Kidney (tissue), 14 donors: ENCODE measurements around the gene MRPL32. TPM values are rescaled to one million over a fixed set of nuclear protein-coding genes. Genes with fewer than 3 reads are reported as not detected.

Source experiments
- DNase-seq, 5 donors: peaks; one replicate each; pipeline ENCODE4 v3.0.0-alpha.2; 2013 to 2020
- FAIRE-seq: peaks from 2 replicates; lab custom pipeline; 2012; peaks lifted over from hg19 to GRCh38; lab: Jason Lieb, UNC
- H3K27ac ChIP-seq, 2 donors: one replicate each; pipeline ENCODE4 v1.7.0; 2013; ENCODE audit warnings: low read depth in 2 of 2, low read length in 2 of 2, inconsistent platforms in 1 of 2
- H3K27me3 ChIP-seq: one replicate; pipeline ENCODE4 v1.7.1; 2013; ENCODE audit warnings: low read length, inconsistent platforms; ENCODE audit not compliant: control insufficient read depth, insufficient read depth
- H3K36me3 ChIP-seq, 3 donors: one replicate each; pipeline versions ENCODE4 v1.7.0 to v1.7.1; 2013; ENCODE audit warnings: low read length in 3 of 3, control low read depth in 1 of 3, inconsistent platforms in 1 of 3; ENCODE audit not compliant: insufficient read depth in 3 of 3, control insufficient read depth in 2 of 3
- H3K4me1 ChIP-seq, 3 donors: one replicate each; pipeline versions ENCODE4 v1.7.0 to v1.7.1; 2013; ENCODE audit warnings: low read length in 3 of 3, inconsistent platforms in 1 of 3, low read depth in 1 of 3; ENCODE audit not compliant: control insufficient read depth in 2 of 3, insufficient read depth in 2 of 3
- H3K4me3 ChIP-seq, 3 donors: one replicate each; pipeline versions ENCODE4 v1.7.0 to v1.8.1; 2013; ENCODE audit warnings: low read length in 3 of 3, control low read depth in 1 of 3, inconsistent platforms in 1 of 3
- H3K9ac ChIP-seq, 3 donors: one replicate each; pipeline versions ENCODE4 v1.7.0 to v1.7.1; 2013; ENCODE audit warnings: low read length in 3 of 3, control low read depth in 1 of 3, inconsistent platforms in 1 of 3
- H3K9me3 ChIP-seq, 3 donors: one replicate each; pipeline versions ENCODE4 v1.7.0 to v1.7.1; 2013; ENCODE audit warnings: low read length in 3 of 3, control low read depth in 1 of 3, inconsistent platforms in 1 of 3; ENCODE audit not compliant: control insufficient read depth in 2 of 3, insufficient read depth in 1 of 3
- intact Hi-C: fragments of 100-400 bp; cut with DNase I; formaldehyde crosslinking; loops from one replicate; pipeline ENCODE4 v1.11.1; 2022
- polyA plus RNA-seq: library from polyadenylated mRNA; stranded (reverse); fragments of 350-450 nt; fragmentation: Illumina TruSeq; extraction: RNeasy Lipid Tissue Mini Kit (QIAGEN cat#74804); gene quantifications from one replicate; pipeline ENCODE4 v1.2.3, GENCODE V29; 2014; ENCODE audit warnings: low read depth, low replicate concordance; ENCODE audit not compliant: insufficient read depth
- total RNA-seq: library from RNA; stranded (reverse); fragmentation: NEBNext Ultra II Directional; extraction: Animal tissue kit (Norgen Biotek cat#: 25700); gene quantifications from one replicate; pipeline ENCODE4 v1.2.1, GENCODE V29; 2021
- TF ChIP-seq, protein P1 (sequence below): IDR thresholded peaks from 3 replicates; pipeline ENCODE4 v1.5.1; 2012; ENCODE audit warnings: mild to moderate bottlenecking, moderate library complexity, borderline replicate concordance; ENCODE audit not compliant: insufficient read depth; ENCODE audit errors: extremely low read depth
- donor health status: control.
- donor health status: control.
- donor health status: control.
- donor health status: control.
- donor health status: control.
- donor health status: DM: yes; HTN: yes; CAD: no.
- donor health status: Normal renal cell carcinoma (clear cell type).

Gene MRPL32
- total and polyA plus RNA-seq, 2 donors from 2014 or later = 45.8 to 101 TPM

DNA sequence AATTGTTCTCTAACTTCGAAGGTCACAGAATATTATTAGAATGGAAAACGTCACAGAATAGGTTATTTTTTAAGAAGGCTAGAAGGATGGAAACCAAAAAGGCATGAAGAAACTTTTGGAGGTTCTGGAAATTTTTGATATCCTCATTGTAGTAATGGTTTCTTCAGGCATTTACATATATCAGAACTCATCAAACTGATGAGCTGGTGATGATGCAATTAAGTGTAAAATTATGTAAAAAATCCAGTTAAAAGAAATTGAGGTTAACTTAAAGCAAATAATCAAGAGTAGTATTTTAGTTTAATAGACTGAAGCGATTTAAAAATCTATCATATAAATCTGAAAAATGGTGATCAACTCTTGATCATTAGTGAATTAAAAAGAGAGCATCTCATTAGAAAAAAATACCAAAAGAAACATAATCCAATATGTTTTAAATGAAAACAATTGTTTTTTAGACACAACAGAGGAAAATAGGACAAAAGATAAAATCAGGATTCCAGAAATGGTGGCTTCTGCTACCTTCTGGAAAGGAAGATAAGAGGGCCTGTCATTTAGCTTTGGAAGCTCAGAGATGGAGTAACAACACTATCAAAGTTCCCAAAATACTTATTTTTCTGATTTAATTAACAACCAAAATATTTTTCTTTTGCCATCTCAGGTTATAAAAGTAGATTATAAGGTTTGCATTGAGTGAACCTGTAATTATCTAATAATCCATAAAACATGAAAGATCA lies 10.0 kb upstream of the MRPL32 start:
- H3K36me3 ChIP-seq = peaks cover 23 to 56% (median 26%) of the 10 kb centered on the region in 3 donors
- TF ChIP-seq, protein P1, sequence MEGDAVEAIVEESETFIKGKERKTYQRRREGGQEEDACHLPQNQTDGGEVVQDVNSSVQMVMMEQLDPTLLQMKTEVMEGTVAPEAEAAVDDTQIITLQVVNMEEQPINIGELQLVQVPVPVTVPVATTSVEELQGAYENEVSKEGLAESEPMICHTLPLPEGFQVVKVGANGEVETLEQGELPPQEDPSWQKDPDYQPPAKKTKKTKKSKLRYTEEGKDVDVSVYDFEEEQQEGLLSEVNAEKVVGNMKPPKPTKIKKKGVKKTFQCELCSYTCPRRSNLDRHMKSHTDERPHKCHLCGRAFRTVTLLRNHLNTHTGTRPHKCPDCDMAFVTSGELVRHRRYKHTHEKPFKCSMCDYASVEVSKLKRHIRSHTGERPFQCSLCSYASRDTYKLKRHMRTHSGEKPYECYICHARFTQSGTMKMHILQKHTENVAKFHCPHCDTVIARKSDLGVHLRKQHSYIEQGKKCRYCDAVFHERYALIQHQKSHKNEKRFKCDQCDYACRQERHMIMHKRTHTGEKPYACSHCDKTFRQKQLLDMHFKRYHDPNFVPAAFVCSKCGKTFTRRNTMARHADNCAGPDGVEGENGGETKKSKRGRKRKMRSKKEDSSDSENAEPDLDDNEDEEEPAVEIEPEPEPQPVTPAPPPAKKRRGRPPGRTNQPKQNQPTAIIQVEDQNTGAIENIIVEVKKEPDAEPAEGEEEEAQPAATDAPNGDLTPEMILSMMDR = no peak
- H3K27ac ChIP-seq = no peak overlapping the region
- no peak for DNase-seq
- H3K9me3 ChIP-seq = no peaks in the 10 kb centered on the region
- H3K9ac ChIP-seq = no peak overlapping the region
- no peak for FAIRE-seq
- intact Hi-C loops = no loop called here
- no peak overlapping the region for H3K4me3 ChIP-seq
- H3K27me3 ChIP-seq = no peaks in the 10 kb centered on the region
- H3K4me1 ChIP-seq = no peaks in the 10 kb centered on the region

DNA sequence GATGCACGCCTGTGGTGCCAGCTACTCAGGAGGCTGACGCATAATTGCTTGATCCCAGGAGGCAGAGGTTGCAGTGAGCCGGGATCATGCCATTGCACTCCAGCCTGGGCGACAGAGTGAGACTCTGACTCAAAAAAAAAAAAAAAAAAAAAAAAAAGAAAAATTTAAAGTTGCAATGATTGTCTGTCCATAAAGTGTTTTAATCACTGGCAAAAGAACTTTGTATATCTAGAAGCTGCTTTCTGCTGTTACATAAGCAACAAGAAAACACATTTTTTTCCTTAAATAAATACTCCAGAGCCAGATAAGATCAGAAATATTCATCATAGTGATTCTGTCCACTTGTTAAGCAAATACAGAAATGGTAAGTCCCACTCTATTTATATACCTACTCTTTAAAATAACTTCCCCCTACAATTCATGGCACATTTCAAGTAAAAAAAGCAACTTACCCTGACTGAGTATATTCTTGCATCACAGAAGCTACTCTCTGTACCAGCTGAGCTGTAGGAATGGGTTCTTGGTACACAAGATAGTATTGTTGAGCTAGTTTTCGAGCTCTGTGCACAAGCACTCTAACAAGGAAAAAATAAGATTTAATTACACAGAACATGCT lies 7.8 kb upstream of the MRPL32 start:
- Histone ChIP-seq H3K27ac (no peak overlapping the region), H3K9me3 (no peaks in the 10 kb centered on the region), H3K4me1 (peaks cover 0 to under 1% (median 0%) of the 10 kb centered on the region in 3 donors), H3K27me3 (no peaks in the 10 kb centered on the region), H3K4me3 (no peak overlapping the region), H3K36me3 (peaks cover 20 to 49% (median 21%) of the 10 kb centered on the region in 3 donors), H3K9ac (no peak overlapping the region)
- intact Hi-C loops = no loop called here
- DNase-seq = no peak
- no peak for FAIRE-seq
- TF ChIP-seq, protein P1 = no peak

DNA sequence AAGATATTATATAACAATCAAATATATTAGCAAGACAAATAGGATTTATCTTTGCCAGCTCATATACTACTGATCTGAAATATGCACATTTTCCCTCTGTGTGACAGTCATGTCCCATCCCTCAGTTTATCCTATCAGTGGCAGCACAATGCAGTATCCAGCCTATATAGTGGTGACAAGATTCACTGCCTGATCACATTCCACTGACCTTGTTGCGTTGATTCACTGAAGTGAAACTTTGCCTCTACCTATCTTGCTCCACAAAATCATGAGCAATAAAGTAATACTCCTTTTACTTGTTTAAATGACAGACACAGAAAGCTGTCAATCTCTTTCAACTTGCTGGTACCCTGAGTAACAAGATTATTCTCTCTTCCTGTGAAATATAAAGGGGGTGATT lies 6.5 kb upstream of the MRPL32 start:
- Histone ChIP-seq H3K4me1 (peaks cover 0 to 6% (median 0%) of the 10 kb centered on the region in 3 donors), H3K9me3 (no peaks in the 10 kb centered on the region), H3K36me3 (peaks cover 16 to 38% (median 20%) of the 10 kb centered on the region in 3 donors), H3K4me3 (no peak overlapping the region), H3K27me3 (no peaks in the 10 kb centered on the region), H3K27ac (no peak overlapping the region), H3K9ac (no peak overlapping the region)
- intact Hi-C loops = no loop called here
- TF ChIP-seq, protein P1 = no peak
- FAIRE-seq (no peak), DNase-seq (no peak)
